Upper lobe of left lung (tissue), 6 donors: ENCODE data around the gene MMP1. TPM values are rescaled to one million over a fixed set of nuclear protein-coding genes. Genes with fewer than 3 reads are reported as not detected.
A peak's percentile ranks its signal among the peaks of the same experiment; 100 is the strongest.

Experiments
- ATAC-seq, 2 donors: fragments of 200-7000 bp; cut with Tn5 transposase; one replicate each; pipeline ENCODE4 v1.9.1; 2022; ENCODE audit warnings: mild to moderate bottlenecking in 2 of 2, moderate library complexity in 2 of 2; ENCODE audit not compliant: low FRiP score in 2 of 2
- DNase-seq, 2 donors: peaks; one replicate each; pipeline ENCODE4 v3.0.0-alpha.2; 2019 to 2020
- H3K27ac ChIP-seq, 4 donors: fragments of 200-600 bp; sonication (generic); one replicate each; pipeline ENCODE4 v1.5.1; 2016 to 2019
- H3K27me3 ChIP-seq, 4 donors: fragments of 200-600 bp; sonication (generic); one replicate each; pipeline ENCODE4 v1.5.1; 2017 to 2019
- H3K36me3 ChIP-seq, 4 donors: fragments of 200-600 bp; sonication (generic); one replicate each; pipeline ENCODE4 v1.5.1; 2016 to 2019
- H3K4me1 ChIP-seq, 4 donors: fragments of 200-600 bp; sonication (generic); one replicate each; pipeline ENCODE4 v1.5.1; 2018 to 2019
- H3K4me3 ChIP-seq, 4 donors: fragments of 200-600 bp; sonication (generic); one replicate each; pipeline ENCODE4 v1.5.1; 2017 to 2019; ENCODE audit warnings: mild to moderate bottlenecking in 2 of 4, moderate library complexity in 1 of 4
- H3K9me3 ChIP-seq, 4 donors: fragments of 200-600 bp; sonication (generic); one replicate each; pipeline ENCODE4 v1.5.1; 2018 to 2019
- EP300 ChIP-seq, 4 donors: sonication (generic); formaldehyde crosslinking; IDR thresholded peaks; one replicate each; pipeline ENCODE4 v1.5.1; 2017; ENCODE audit warnings: antibody characterized with exemption in 4 of 4, control low read depth in 2 of 4
- POLR2A ChIP-seq, 4 donors: fragments of 450-650 bp; IDR thresholded peaks; one replicate each; pipeline ENCODE4 v1.5.1; 2016 to 2017; ENCODE audit warnings: antibody characterized with exemption in 4 of 4, mild to moderate bottlenecking in 2 of 4
- POLR2AphosphoS5 ChIP-seq, 2 donors: sonication (generic); formaldehyde crosslinking; IDR thresholded peaks; one replicate each; pipeline ENCODE4 v1.5.1; 2017; ENCODE audit warnings: antibody characterized with exemption in 2 of 2
- WGBS, 2 donors: methylation state at CpG; one replicate each; pipeline ENCODE4 v1.1.5; 2017 to 2018; 5-methylcytosine and 5-hydroxymethylcytosine counted together
- total RNA-seq, 6 donors: library from RNA; depleted of rRNA in 4 of 6; stranded (reverse); fragments of >200 nt in 4 of 6; gene quantifications; one replicate each; pipeline versions ENCODE4 v1.1.0 to v1.2.1, GENCODE V29; 2016 to 2021
- TF ChIP-seq, protein P1 (sequence below), 6 experiments: fragments of 450-650 bp in 4 of 6; fragments of 200-600 bp in 2 of 6; sonication (generic) in 2 of 6; IDR thresholded peaks; one replicate each; pipeline ENCODE4 v1.5.1; 2016 to 2019; ENCODE audit warnings: antibody characterized with exemption in 6 of 6
- donor health status: DM: no; HTN: no; CAD: no; lungs with moderate emphysema.
- donor health status: DM: no; HTN: yes; CAD: no; lungs with severe emphysema.

Gene MMP1
- total RNA-seq, 6 donors from 2014 or later = 0.29 to 10.7 (median 1.1) TPM; not detected in 2

DNA sequence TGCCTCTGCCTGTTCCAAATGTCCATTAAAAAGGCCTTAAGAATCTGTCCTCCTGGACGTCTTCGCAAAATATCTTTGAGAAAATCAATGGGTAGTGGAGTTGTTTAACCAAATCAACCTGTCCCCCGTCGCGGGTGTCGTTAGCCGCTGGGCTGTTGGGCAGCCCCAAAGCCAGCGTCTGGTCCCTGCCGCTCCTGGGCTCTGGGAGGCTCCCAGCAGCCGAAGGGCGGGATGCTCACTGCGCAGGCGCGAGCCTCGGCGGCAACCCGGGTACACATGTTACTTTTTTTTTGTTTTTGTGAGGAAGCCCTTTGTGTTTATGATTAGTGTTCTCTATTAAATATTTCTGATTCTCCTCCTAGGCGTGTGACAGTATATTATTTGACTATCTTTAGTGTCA, 30.2 kb downstream of the MMP1 start:
- H3K4me1 ChIP-seq = no peaks in the 10 kb centered on the region
- H3K27me3 ChIP-seq = no peaks in the 10 kb centered on the region
- no peak overlapping the region for H3K4me3 ChIP-seq
- H3K36me3 ChIP-seq = no peaks in the 10 kb centered on the region
- ATAC-seq (no peak), DNase-seq (peak in 1 of 2 donors; percentile 76)
- no peaks in the 10 kb centered on the region for H3K9me3 ChIP-seq
- WGBS, 2 donors = 66 to 75% methylated on average over 18 of the region's 18 CpGs
- H3K27ac ChIP-seq = no peak overlapping the region
- TF ChIP-seq, protein P1, sequence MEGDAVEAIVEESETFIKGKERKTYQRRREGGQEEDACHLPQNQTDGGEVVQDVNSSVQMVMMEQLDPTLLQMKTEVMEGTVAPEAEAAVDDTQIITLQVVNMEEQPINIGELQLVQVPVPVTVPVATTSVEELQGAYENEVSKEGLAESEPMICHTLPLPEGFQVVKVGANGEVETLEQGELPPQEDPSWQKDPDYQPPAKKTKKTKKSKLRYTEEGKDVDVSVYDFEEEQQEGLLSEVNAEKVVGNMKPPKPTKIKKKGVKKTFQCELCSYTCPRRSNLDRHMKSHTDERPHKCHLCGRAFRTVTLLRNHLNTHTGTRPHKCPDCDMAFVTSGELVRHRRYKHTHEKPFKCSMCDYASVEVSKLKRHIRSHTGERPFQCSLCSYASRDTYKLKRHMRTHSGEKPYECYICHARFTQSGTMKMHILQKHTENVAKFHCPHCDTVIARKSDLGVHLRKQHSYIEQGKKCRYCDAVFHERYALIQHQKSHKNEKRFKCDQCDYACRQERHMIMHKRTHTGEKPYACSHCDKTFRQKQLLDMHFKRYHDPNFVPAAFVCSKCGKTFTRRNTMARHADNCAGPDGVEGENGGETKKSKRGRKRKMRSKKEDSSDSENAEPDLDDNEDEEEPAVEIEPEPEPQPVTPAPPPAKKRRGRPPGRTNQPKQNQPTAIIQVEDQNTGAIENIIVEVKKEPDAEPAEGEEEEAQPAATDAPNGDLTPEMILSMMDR (IDR thresholded peaks at IDR 0.05) = no peak
- no peak for TF ChIP-seq POLR2AphosphoS5 (IDR thresholded peaks at IDR 0.05)
- TF ChIP-seq EP300 (IDR thresholded peaks at IDR 0.05) = no peak
- no peak for TF ChIP-seq POLR2A (IDR thresholded peaks at IDR 0.05)

- TF ChIP-seq POLR2AphosphoS5 (IDR thresholded peaks at IDR 0.05) (no peak), EP300 (IDR thresholded peaks at IDR 0.05) (no peak), POLR2A (IDR thresholded peaks at IDR 0.05) (no peak)
- TF ChIP-seq, protein P1 (IDR thresholded peaks at IDR 0.05) = no peak
- no peaks in the 10 kb centered on the region for H3K9me3 ChIP-seq
- H3K27me3 ChIP-seq = no peaks in the 10 kb centered on the region
- H3K4me3 ChIP-seq = no peak overlapping the region
- no peak overlapping the region for H3K27ac ChIP-seq
- H3K36me3 ChIP-seq = no peaks in the 10 kb centered on the region
- WGBS, 2 donors = 79 to 88% methylated on average over 2 of the region's 2 CpGs
- no peak for ATAC-seq
- H3K4me1 ChIP-seq = peaks cover 0 to 13% (median 3%) of the 10 kb centered on the region in 4 donors
- no peak for DNase-seq
These were observed 34.5 kb downstream of the MMP1 start for GRCh38 chr11:102763440-102763839.

- ATAC-seq (peak in 1 of 2 donors; percentile 20), DNase-seq (no peak)
- no peak for TF ChIP-seq POLR2AphosphoS5 (IDR thresholded peaks at IDR 0.05)
- TF ChIP-seq EP300 (IDR thresholded peaks at IDR 0.05) = no peak
- no peak for TF ChIP-seq POLR2A (IDR thresholded peaks at IDR 0.05)
- TF ChIP-seq, protein P1 (IDR thresholded peaks at IDR 0.05) = no peak
- Histone ChIP-seq H3K4me1 (peaks cover 0 to 17% (median 5%) of the 10 kb centered on the region in 4 donors), H3K36me3 (no peaks in the 10 kb centered on the region), H3K4me3 (no peak overlapping the region), H3K9me3 (no peaks in the 10 kb centered on the region), H3K27me3 (no peaks in the 10 kb centered on the region), H3K27ac (no peak overlapping the region)
- 71 to 74% methylated on average over 2 of the region's 2 CpGs for WGBS, 2 donors
These were observed 35.6 kb downstream of the MMP1 start for GRCh38 chr11:102762361-102762767.

DNA sequence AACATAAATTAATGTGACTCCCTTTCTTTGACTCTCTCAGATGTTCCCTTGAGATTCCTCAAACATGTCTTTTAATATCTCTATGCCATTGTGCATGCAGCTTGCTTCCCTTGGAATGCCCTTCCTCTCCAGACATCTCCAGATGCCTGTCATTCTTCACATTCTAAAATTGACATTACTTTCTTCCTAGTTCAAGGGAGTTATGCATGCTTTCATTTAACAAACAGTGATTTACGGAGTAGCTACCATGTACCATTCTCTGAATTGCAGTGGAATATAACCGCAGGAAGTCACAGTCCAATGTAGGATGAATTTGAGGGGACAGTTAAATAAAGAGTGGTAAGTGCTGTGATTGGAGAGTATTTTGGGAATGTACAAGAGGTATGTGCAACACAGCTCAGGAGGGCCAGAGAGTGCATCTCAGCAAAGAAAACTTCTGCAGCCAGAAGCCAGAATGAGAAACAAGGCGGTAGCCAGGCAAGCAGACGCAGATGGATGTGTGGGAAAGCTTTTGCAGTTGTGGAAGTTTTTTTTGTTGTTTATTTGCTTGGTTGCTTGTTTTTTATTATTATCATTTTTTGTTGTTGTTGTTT, 36.2 kb downstream of the MMP1 start:
- no peak overlapping the region for H3K4me3 ChIP-seq
- no peaks in the 10 kb centered on the region for H3K27me3 ChIP-seq
- H3K36me3 ChIP-seq = no peaks in the 10 kb centered on the region
- no peak overlapping the region for H3K27ac ChIP-seq
- H3K9me3 ChIP-seq = no peaks in the 10 kb centered on the region
- DNase-seq = no peak
- TF ChIP-seq POLR2AphosphoS5 (IDR thresholded peaks at IDR 0.05) (no peak), POLR2A (IDR thresholded peaks at IDR 0.05) (no peak), EP300 (IDR thresholded peaks at IDR 0.05) (no peak)
- TF ChIP-seq, protein P1 (IDR thresholded peaks at IDR 0.05) = no peak
- peaks cover 0 to 17% (median 5%) of the 10 kb centered on the region in 4 donors for H3K4me1 ChIP-seq
- ATAC-seq = no peak
- 68 to 75% methylated on average over 4 of the region's 4 CpGs for WGBS, 2 donors
